Mesendoderm (in vitro differentiated cells): ENCODE measurements around the gene GULP1.

Experiments
- DNase-seq: peaks from one replicate; pipeline ENCODE4 v3.0.0; 2013
- H2AK5ac ChIP-seq: 2 replicates; pipeline ENCODE4 v1.6.1; 2013; ENCODE audit warnings: low read length, inconsistent platforms
- H2BK120ac ChIP-seq: 2 replicates; pipeline ENCODE4 v1.6.1; 2013; ENCODE audit warnings: low read depth, mild to moderate bottlenecking, low read length, moderate library complexity, mixed read lengths
- H2BK15ac ChIP-seq: replicated peaks from 2 replicates; pipeline ENCODE4 v1.6.1; 2013; ENCODE audit warnings: low read depth, mild to moderate bottlenecking, moderate library complexity
- H2BK5ac ChIP-seq: 2 replicates; pipeline ENCODE4 v1.6.1; 2013; ENCODE audit warnings: low read length, inconsistent platforms
- H3K18ac ChIP-seq: 2 replicates; pipeline ENCODE4 v1.6.1; 2013; ENCODE audit warnings: mild to moderate bottlenecking, low read length, mixed read lengths
- H3K23ac ChIP-seq: one replicate; pipeline ENCODE4 v1.6.1; 2013; ENCODE audit warnings: low read length
- H3K27ac ChIP-seq: 2 replicates; pipeline ENCODE4 v1.5.1; 2013; ENCODE audit warnings: low read depth, mild to moderate bottlenecking, inconsistent platforms, low read length, moderate library complexity
- H3K27me3 ChIP-seq: 2 replicates; pipeline ENCODE4 v1.6.1; 2013; ENCODE audit warnings: low read length, control low read depth, mild to moderate bottlenecking, inconsistent platforms; ENCODE audit not compliant: insufficient read depth, poor library complexity
- H3K36me3 ChIP-seq: 2 replicates; pipeline ENCODE4 v1.6.1; 2013; ENCODE audit warnings: low read length, inconsistent platforms; ENCODE audit not compliant: control insufficient read depth, insufficient read depth
- H3K4ac ChIP-seq: one replicate; pipeline ENCODE4 v1.6.1; 2013; ENCODE audit warnings: low read depth, mild to moderate bottlenecking, low read length, moderate library complexity
- H3K4me1 ChIP-seq: 2 replicates; pipeline ENCODE4 v1.6.1; 2013; ENCODE audit warnings: low read depth, low read length, inconsistent platforms; ENCODE audit not compliant: control insufficient read depth
- H3K4me2 ChIP-seq: 2 replicates; pipeline ENCODE4 v1.6.1; 2013; ENCODE audit warnings: low read length
- H3K4me3 ChIP-seq: 2 replicates; pipeline ENCODE4 v1.5.1; 2013; ENCODE audit warnings: mild to moderate bottlenecking, low read length
- H3K56ac ChIP-seq: one replicate; pipeline ENCODE4 v1.6.1; 2013; ENCODE audit warnings: low read length
- H3K79me1 ChIP-seq: 2 replicates; pipeline ENCODE4 v1.6.1; 2013; ENCODE audit warnings: low read length, inconsistent platforms
- H3K79me2 ChIP-seq: 2 replicates; pipeline ENCODE4 v1.6.1; 2013; ENCODE audit warnings: mild to moderate bottlenecking, low read length; ENCODE audit not compliant: control insufficient read depth, insufficient read depth
- H3K9ac ChIP-seq: 2 replicates; pipeline ENCODE4 v1.6.1; 2013; ENCODE audit warnings: low read length, inconsistent platforms
- H4K5ac ChIP-seq: one replicate; pipeline ENCODE4 v1.6.1; 2013; ENCODE audit warnings: low read length
- H4K8ac ChIP-seq: one replicate; pipeline ENCODE4 v1.6.1; 2013; ENCODE audit warnings: low read depth, mild to moderate bottlenecking, control low read depth, low read length, moderate library complexity
- WGBS: extraction: QIAGEN DNeasy Blood & Tissue Kit; methylation state at CpG from one replicate; pipeline ENCODE4 v1.1.7; 2013; ENCODE audit warnings: low lambda C conversion rate, missing lambda C conversion rate; ENCODE audit not compliant: insufficient coverage; ENCODE audit errors: extremely low coverage; 5-methylcytosine and 5-hydroxymethylcytosine counted together

Gene GULP1

DNA sequence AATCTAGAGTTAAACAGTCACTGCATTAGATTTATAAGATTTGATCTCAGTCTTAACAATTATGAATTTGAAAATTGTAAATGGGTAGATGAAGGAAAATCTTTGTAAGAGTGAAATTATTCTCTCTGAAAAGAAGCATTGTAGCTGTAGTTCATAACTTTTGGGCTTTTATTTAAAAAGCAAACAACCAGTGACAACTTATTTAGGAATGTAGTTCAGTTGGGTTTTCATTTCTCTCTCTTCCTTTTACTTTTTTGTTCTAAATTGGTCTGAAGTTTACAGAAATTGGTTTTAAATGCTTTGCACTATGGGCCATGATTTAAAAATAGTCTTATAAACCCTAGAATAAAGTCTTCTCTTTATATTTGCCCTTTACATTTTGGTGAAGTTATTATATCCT lies 296.6 kb downstream of the GULP1 start:
- DNase-seq = no peak

DNA sequence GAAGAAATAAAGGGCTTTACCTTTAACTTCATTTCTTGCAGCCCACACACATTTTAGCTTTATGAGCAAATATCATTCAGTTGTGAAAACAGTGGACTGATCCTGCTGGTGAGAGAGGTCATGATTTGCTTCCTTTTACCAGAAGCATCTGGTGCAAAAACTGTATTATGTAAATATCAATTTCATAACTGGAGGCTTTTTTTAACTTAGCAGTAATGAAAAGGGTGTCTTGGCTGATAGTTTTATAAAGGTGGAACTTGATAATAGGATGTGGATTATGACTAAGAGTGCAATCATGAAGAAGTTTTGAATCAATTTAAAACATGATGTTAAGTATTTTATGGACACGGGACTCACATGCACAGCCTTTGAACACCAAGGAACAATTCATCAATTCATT lies 304.4 kb downstream of the GULP1 start:
- no peaks in the 10 kb centered on the region for H3K4me1 ChIP-seq
- H3K4me3 ChIP-seq = no peak overlapping the region
- H3K4me2 ChIP-seq = no peak overlapping the region
- H3K27me3 ChIP-seq = no peaks in the 10 kb centered on the region
- no peak overlapping the region for H2BK15ac ChIP-seq
- H3K79me2 ChIP-seq = no peaks in the 10 kb centered on the region
- H3K9ac ChIP-seq = no peak overlapping the region
- H4K5ac ChIP-seq = no peak overlapping the region
- H2BK120ac ChIP-seq = no peak overlapping the region
- no peak overlapping the region for H3K27ac ChIP-seq
- H3K79me1 ChIP-seq = no peaks in the 10 kb centered on the region
- WGBS = no CpG with 5 or more reads among the region's 1 CpG
- no peak overlapping the region for H3K56ac ChIP-seq
- no peak overlapping the region for H2AK5ac ChIP-seq
- no peak overlapping the region for H2BK5ac ChIP-seq
- DNase-seq = no peak
- H3K18ac ChIP-seq = no peak overlapping the region
- no peak overlapping the region for H4K8ac ChIP-seq
- no peak overlapping the region for H3K4ac ChIP-seq
- H3K36me3 ChIP-seq = no peaks in the 10 kb centered on the region
- no peak overlapping the region for H3K23ac ChIP-seq

More for the DNA sequence above, 296.6 kb downstream of the GULP1 start:
- Histone ChIP-seq H2AK5ac (no peak overlapping the region), H4K8ac (no peak overlapping the region), H3K27ac (no peak overlapping the region), H4K5ac (no peak overlapping the region), H3K18ac (no peak overlapping the region), H3K79me1 (no peaks in the 10 kb centered on the region), H3K4ac (no peak overlapping the region), H2BK15ac (no peak overlapping the region), H3K4me3 (no peak overlapping the region), H3K56ac (no peak overlapping the region), H2BK120ac (no peak overlapping the region), H3K23ac (no peak overlapping the region), H3K9ac (no peak overlapping the region), H3K4me2 (no peak overlapping the region), H3K36me3 (no peaks in the 10 kb centered on the region), H2BK5ac (no peak overlapping the region), H3K4me1 (no peaks in the 10 kb centered on the region), H3K27me3 (no peaks in the 10 kb centered on the region), H3K79me2 (no peaks in the 10 kb centered on the region)

DNA sequence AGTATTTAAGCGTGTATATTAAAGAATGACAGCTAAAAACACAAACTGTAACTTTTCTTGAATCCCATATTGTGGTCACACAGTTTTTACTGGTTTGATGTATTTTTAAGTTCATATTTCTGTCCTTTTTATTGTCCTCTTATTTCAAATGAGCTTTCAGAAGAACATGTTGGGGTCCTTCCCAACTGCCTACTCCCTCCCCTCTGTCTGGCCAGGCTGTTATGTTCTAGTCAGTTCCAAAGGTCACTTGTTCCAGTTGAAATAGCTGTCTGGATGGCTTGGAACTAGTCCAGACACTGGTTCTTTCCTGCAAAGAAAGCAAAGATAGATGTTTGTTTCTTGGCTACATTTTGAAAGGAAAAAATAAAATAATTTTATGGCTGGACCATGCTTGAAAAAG lies 306.9 kb downstream of the GULP1 start:
- Histone ChIP-seq H3K56ac (no peak overlapping the region), H3K23ac (no peak overlapping the region), H2BK120ac (no peak overlapping the region), H3K18ac (no peak overlapping the region), H4K5ac (no peak overlapping the region), H3K4me3 (no peak overlapping the region), H2BK15ac (no peak overlapping the region), H3K79me2 (no peaks in the 10 kb centered on the region), H2AK5ac (no peak overlapping the region), H3K4me1 (no peaks in the 10 kb centered on the region), H3K79me1 (no peaks in the 10 kb centered on the region), H4K8ac (no peak overlapping the region), H3K9ac (no peak overlapping the region), H3K4me2 (no peak overlapping the region), H2BK5ac (no peak overlapping the region), H3K27me3 (no peaks in the 10 kb centered on the region), H3K36me3 (no peaks in the 10 kb centered on the region), H3K4ac (no peak overlapping the region), H3K27ac (no peak overlapping the region)
- DNase-seq = no peak
- WGBS = no CpG with 5 or more reads among the region's 1 CpG

DNA sequence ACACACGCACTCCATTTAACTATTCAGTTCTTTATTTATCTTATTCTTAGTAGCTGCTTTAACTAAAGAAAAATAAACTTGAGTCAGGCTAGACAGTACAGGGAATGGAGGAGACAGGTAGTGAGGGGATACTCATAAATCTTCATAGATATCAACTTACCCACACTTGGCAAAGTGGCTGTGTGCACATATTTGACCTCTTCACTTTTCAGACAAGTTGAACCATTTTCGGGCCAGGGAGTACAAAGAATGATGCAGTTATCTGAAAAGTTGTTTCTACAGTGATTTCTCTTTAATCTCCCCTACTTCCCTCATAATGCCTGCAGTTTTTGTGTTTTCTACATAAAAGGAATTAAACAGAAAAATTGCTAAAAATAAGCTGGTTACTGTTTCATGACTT lies 307.5 kb downstream of the GULP1 start:
- H3K27ac ChIP-seq = no peak overlapping the region
- H2BK15ac ChIP-seq = no peak overlapping the region
- H2BK5ac ChIP-seq = no peak overlapping the region
- H3K79me1 ChIP-seq = no peaks in the 10 kb centered on the region
- no peak overlapping the region for H3K18ac ChIP-seq
- no peak overlapping the region for H3K23ac ChIP-seq
- no peak overlapping the region for H2BK120ac ChIP-seq
- H3K27me3 ChIP-seq = no peaks in the 10 kb centered on the region
- no peak overlapping the region for H3K4ac ChIP-seq
- no peak overlapping the region for H3K4me3 ChIP-seq
- H4K8ac ChIP-seq = no peak overlapping the region
- WGBS = 100% methylated on average over 1 of the region's 2 CpGs
- H3K56ac ChIP-seq = no peak overlapping the region
- H3K36me3 ChIP-seq = no peaks in the 10 kb centered on the region
- DNase-seq = no peak
- H2AK5ac ChIP-seq = no peak overlapping the region
- no peaks in the 10 kb centered on the region for H3K79me2 ChIP-seq
- H3K9ac ChIP-seq = no peak overlapping the region
- H4K5ac ChIP-seq = no peak overlapping the region
- H3K4me2 ChIP-seq = no peak overlapping the region
- no peaks in the 10 kb centered on the region for H3K4me1 ChIP-seq

DNA sequence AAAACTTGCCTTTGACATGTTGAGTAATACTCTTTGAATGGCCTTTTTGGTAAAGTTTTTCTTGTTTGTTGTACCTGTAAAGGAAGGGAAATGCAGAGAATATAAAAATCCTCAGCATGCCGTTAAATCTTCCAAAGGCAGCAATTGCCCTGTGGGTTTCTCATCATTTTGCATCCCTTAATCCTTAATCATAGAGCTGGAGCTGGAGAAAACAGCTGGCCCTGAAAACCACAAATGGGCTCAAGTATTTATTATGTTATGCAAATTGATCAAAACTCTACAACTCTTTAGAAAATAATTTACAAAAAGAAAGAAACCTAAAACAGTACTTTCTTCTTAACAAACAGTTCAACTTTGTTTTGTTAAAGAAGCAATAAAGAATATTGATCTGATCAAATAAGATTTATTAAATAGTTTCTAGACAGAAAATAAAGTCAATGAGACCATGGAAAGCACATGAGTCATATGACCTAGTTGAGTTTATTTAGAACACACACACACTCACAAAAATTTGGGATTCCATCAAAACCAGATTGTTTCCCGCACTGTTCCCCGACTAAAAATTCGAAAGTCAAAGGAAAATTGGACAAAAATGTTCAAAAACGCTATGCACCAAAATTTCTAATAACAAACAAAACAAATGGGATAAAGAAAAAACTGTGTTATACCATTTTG lies 309.0 kb downstream of the GULP1 start:
- Histone ChIP-seq H3K27ac (no peak overlapping the region), H3K4me3 (no peak overlapping the region)
- WGBS = no CpG with 5 or more reads among the region's 5 CpGs

DNA sequence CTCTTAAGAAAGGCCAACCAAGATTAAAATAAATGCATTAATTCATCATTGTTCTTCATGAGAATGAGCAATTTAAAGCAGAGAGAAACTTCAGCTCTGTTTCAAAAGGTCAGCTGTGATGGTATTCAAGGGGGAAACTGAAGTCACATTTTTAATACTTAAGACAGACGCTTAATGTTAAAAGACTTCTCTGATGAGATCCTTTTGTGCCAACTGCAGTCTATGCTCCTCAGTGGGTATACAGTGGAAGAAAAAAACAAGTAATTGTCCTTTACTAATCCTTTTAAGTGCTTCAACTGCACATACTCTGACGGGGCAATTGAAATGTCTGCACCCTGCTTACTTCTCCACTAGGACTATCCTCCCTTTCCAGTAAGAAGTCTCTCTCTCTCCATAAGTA lies 309.7 kb downstream of the GULP1 start:
- Histone ChIP-seq H2BK5ac (no peak overlapping the region), H3K4ac (no peak overlapping the region), H3K4me2 (no peak overlapping the region), H3K79me2 (no peaks in the 10 kb centered on the region), H3K36me3 (no peaks in the 10 kb centered on the region), H3K9ac (no peak overlapping the region), H3K23ac (no peak overlapping the region), H3K79me1 (no peaks in the 10 kb centered on the region), H2AK5ac (no peak overlapping the region), H4K5ac (no peak overlapping the region), H3K27me3 (no peaks in the 10 kb centered on the region), H3K56ac (no peak overlapping the region), H3K18ac (no peak overlapping the region), H3K4me1 (no peaks in the 10 kb centered on the region), H2BK120ac (no peak overlapping the region), H2BK15ac (no peak overlapping the region), H3K27ac (no peak overlapping the region), H4K8ac (no peak overlapping the region), H3K4me3 (no peak overlapping the region)
- no peak for DNase-seq
- no CpG with 5 or more reads among the region's 2 CpGs for WGBS

More for the DNA sequence above, 309.0 kb downstream of the GULP1 start:
- Histone ChIP-seq H3K9ac (no peak overlapping the region), H4K5ac (no peak overlapping the region), H3K18ac (no peak overlapping the region), H2BK15ac (no peak overlapping the region), H3K36me3 (no peaks in the 10 kb centered on the region), H3K79me2 (no peaks in the 10 kb centered on the region), H2AK5ac (no peak overlapping the region), H3K4me2 (no peak overlapping the region), H3K4ac (no peak overlapping the region), H3K56ac (no peak overlapping the region), H3K4me1 (no peaks in the 10 kb centered on the region), H3K79me1 (no peaks in the 10 kb centered on the region), H3K27me3 (no peaks in the 10 kb centered on the region), H3K23ac (no peak overlapping the region), H2BK120ac (no peak overlapping the region), H4K8ac (no peak overlapping the region), H2BK5ac (no peak overlapping the region)
- no peak for DNase-seq
